Measurements from ENCODE around the gene NELL2. TPM values are rescaled to one million over a fixed set of nuclear protein-coding genes. Genes with fewer than 3 reads are reported as not detected.

Gene NELL2
- total and polyA plus RNA-seq, 4 donors = 0.09 to 0.42 (median 0.17) TPM; not detected in 1

- no peak overlapping the region for H3K9ac ChIP-seq (ENCODE audit: low read depth in 1 of 2, low read length in 2 of 2)
- DNase-seq (ENCODE audit: low spot score) = no peak
Measured at GRCh38 chr12:44673811-44674210, 202.3 kb downstream of the NELL2 start.

GRCh38 chr12:44672042-44672441 lies 204.1 kb downstream of the NELL2 start:
- no peak for DNase-seq (ENCODE audit: low spot score)
- Histone ChIP-seq H3K27ac (ENCODE audit: low read depth in 1 of 2, low read length in 2 of 2) (no peak overlapping the region), H3K9me3 (ENCODE audit: control insufficient read depth in 4 of 4, low read length in 3 of 4) (peaks cover 0 to 4% (median 2%) of the 10 kb centered on the region in 4 donors), H3K4me1 (ENCODE audit: control insufficient read depth in 4 of 4, insufficient read depth in 4 of 4, low read length in 3 of 4) (no peaks in the 10 kb centered on the region), H3K36me3 (ENCODE audit: control insufficient read depth in 4 of 4, insufficient read depth in 3 of 4, low read depth in 1 of 4, low read length in 3 of 4) (no peaks in the 10 kb centered on the region), H3K27me3 (ENCODE audit: control insufficient read depth in 4 of 4, insufficient read depth in 4 of 4, low read length in 3 of 4) (peaks cover 0 to under 1% (median 0%) of the 10 kb centered on the region in 4 donors), H3K4me3 (ENCODE audit: low read depth in 1 of 3, low read length in 3 of 3) (no peak overlapping the region), H3K9ac (ENCODE audit: low read depth in 1 of 2, low read length in 2 of 2) (no peak overlapping the region)
- 79% methylated on average over 5 of the region's 5 CpGs for WGBS
- no peak for TF ChIP-seq ZBTB33 (IDR thresholded peaks at IDR 0.05)
- TF ChIP-seq FOXA1 (IDR thresholded peaks at IDR 0.05) = no peak
- TF ChIP-seq MAX (IDR thresholded peaks at IDR 0.05) = no peak
- TF ChIP-seq RXRA (IDR thresholded peaks at IDR 0.05) = no peak
- no peak for TF ChIP-seq CTCF (IDR thresholded peaks at IDR 0.05; ENCODE audit: low read depth, low read length, missing input control)
- TF ChIP-seq YY1 (IDR thresholded peaks at IDR 0.05) = no peak
- TF ChIP-seq SP1 (IDR thresholded peaks at IDR 0.05) = no peak
- TF ChIP-seq JUND (IDR thresholded peaks at IDR 0.05) = no peak
- no peak for TF ChIP-seq RAD21 (IDR thresholded peaks at IDR 0.05)

More at GRCh38 chr12:44673811-44674210, 202.3 kb downstream of the NELL2 start:
- no peak for TF ChIP-seq JUND (IDR thresholded peaks at IDR 0.05)
- no peak for TF ChIP-seq REST (IDR thresholded peaks at IDR 0.05)
- no peak for TF ChIP-seq ATF3 (IDR thresholded peaks at IDR 0.05)
- no peak for TF ChIP-seq MAX (IDR thresholded peaks at IDR 0.05)
- no peak for TF ChIP-seq GABPA (IDR thresholded peaks at IDR 0.05 in 1 of 2, conservative IDR thresholded peaks at IDR 0.05 in 1 of 2)
- TF ChIP-seq SP1 (IDR thresholded peaks at IDR 0.05) = no peak
- no peak for TF ChIP-seq EGR1 (IDR thresholded peaks at IDR 0.05; ENCODE audit: low read depth in 2 of 2)
- TF ChIP-seq HNF4A (conservative IDR thresholded peaks at IDR 0.05) = no peak
- TF ChIP-seq RAD21 (IDR thresholded peaks at IDR 0.05) = no peak
- no peak for TF ChIP-seq CTCF (IDR thresholded peaks at IDR 0.05; ENCODE audit: low read depth, low read length, missing input control)
- TF ChIP-seq NR2F2 (IDR thresholded peaks at IDR 0.05) = no peak
- no peak overlapping the region for H3K4me3 ChIP-seq (ENCODE audit: low read depth in 1 of 3, low read length in 3 of 3)
- WGBS = 74% methylated on average over 1 of the region's 1 CpG
- H3K4me1 ChIP-seq (ENCODE audit: control insufficient read depth in 4 of 4, insufficient read depth in 4 of 4, low read length in 3 of 4) = no peaks in the 10 kb centered on the region
- H3K36me3 ChIP-seq (ENCODE audit: control insufficient read depth in 4 of 4, insufficient read depth in 3 of 4, low read depth in 1 of 4, low read length in 3 of 4) = no peaks in the 10 kb centered on the region
- peaks cover 0 to 4% (median 0%) of the 10 kb centered on the region in 4 donors for H3K27me3 ChIP-seq (ENCODE audit: control insufficient read depth in 4 of 4, insufficient read depth in 4 of 4, low read length in 3 of 4)
- peaks cover 0 to 4% (median 0%) of the 10 kb centered on the region in 4 donors for H3K9me3 ChIP-seq (ENCODE audit: control insufficient read depth in 4 of 4, low read length in 3 of 4)
- H3K27ac ChIP-seq (ENCODE audit: low read depth in 1 of 2, low read length in 2 of 2) = no peak overlapping the region

Measured in liver (tissue), 9 donors.